GM13976 (cell line): Measurements from ENCODE around the gene MBTPS2.

Experiments used
- DNase-seq: peaks from one replicate; pipeline ENCODE4 v3.0.0; 2012; ENCODE audit warnings: low spot score
- in situ Hi-C: fragments of 300-500 bp; cut with MboI; formaldehyde crosslinking; loops from one replicate; pipeline ENCODE4 v1.12.0; 2022; ENCODE audit warnings: low sequenced_read_pairs, mixed read lengths, inconsistent platforms; ENCODE audit not compliant: unreplicated experiment
- TF ChIP-seq, protein P1 (sequence below): IDR thresholded peaks from 2 replicates; pipeline ENCODE4 v1.5.1; 2012; ENCODE audit warnings: borderline replicate concordance, mild to moderate bottlenecking; ENCODE audit not compliant: insufficient read depth; ENCODE audit errors: extremely low read depth, missing control alignments, control extremely low read depth

Gene MBTPS2

DNA sequence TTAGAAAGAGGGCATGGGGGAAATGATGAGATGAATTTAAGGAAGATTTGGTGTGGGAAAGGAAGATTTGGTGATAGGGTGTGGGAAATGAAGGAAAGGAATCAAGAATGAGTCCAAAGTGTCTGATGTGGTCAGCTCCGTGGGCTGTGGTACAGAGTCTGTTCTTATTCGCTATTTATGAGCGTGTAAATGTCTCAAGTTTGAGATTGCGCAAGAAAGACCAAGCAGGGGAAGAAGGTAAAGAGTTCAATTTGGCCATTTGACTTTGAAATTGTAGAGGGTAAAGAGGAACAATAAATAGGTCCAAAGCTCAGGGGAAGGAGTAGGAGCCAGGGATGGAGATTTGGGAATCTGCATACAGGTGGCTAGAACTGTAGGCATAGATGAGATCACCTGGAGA, 89.8 kb downstream of the MBTPS2 start:
- in situ Hi-C loops, result no loop called here
- no peak for DNase-seq
- TF ChIP-seq, protein P1, sequence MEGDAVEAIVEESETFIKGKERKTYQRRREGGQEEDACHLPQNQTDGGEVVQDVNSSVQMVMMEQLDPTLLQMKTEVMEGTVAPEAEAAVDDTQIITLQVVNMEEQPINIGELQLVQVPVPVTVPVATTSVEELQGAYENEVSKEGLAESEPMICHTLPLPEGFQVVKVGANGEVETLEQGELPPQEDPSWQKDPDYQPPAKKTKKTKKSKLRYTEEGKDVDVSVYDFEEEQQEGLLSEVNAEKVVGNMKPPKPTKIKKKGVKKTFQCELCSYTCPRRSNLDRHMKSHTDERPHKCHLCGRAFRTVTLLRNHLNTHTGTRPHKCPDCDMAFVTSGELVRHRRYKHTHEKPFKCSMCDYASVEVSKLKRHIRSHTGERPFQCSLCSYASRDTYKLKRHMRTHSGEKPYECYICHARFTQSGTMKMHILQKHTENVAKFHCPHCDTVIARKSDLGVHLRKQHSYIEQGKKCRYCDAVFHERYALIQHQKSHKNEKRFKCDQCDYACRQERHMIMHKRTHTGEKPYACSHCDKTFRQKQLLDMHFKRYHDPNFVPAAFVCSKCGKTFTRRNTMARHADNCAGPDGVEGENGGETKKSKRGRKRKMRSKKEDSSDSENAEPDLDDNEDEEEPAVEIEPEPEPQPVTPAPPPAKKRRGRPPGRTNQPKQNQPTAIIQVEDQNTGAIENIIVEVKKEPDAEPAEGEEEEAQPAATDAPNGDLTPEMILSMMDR, result no peak

DNA sequence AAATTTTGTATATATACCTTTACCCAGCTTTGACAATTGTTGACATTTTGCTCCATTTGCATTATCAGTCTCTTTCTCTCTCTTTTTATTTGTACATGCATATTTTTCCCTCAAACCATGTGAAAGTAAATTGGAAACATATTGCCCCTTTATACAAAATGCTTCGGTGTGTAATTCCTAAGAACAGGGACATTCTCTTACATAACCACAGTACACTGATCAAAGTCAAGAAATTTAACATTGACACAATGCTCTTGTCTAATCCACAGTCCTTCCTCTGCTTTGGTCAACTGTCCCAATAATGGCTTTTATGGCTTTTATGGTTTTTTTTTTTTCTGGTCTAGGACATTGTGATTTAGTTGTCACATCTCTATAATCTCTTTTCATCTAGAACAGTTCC, 91.6 kb downstream of the MBTPS2 start:
- no peak for DNase-seq
- in situ Hi-C loops, result no loop called here
- TF ChIP-seq, protein P1, result no peak

DNA sequence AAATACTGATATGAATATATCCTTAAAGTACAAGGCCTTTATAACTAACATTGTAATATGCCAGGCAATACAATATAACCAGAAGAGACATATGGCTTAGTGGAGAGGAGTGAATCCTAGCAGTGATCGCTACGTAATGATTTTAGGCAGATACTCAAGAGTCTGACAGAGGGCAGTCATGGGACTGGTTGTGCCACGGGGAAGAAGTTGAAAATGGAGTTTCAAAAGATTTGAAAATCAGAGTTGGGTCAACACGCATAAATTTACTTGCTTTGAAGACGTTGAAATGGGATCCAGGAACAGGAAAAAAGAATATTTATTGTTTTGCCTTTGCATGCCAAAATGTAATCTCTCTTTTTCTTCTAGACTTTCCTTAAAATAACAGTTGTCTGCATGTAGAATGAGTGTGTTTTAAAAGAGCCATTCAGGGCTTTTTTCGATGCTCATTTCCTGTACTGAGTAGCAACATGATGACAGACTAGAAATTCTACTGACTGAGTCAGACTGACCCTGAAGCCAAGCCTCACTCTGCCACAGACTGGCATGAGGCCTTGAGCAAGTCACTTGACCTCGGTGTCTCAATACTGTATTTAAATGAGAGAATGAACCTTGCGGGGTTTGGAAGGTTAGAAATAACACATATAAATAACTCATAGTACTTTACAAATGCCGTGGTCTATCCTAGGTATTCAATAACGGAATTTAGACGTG, 93.0 kb downstream of the MBTPS2 start:
- in situ Hi-C loops, result no loop called here
- DNase-seq, result no peak
- TF ChIP-seq, protein P1, result no peak

DNA sequence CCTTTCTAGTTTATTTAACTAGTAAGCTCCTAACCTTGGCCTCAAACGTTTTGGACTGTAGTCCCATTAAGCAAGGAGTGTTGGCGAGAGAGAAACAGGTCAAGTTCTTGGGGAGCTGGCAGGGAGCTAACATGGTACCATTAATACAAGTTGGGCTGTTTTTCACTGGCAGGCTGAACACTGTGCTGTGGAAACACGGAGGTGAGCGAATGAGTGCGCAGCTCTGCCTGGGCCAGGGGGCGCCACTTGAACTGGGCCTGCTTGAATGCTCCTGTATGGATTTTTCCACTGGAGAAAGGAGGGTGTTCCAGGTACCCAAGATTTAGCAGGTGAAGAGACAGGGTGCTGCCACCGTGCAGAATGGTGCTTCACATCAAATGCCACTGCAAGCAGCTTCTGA, 93.7 kb downstream of the MBTPS2 start:
- no peak for DNase-seq
- TF ChIP-seq, protein P1, result no peak
- in situ Hi-C loops, result no loop called here

DNA sequence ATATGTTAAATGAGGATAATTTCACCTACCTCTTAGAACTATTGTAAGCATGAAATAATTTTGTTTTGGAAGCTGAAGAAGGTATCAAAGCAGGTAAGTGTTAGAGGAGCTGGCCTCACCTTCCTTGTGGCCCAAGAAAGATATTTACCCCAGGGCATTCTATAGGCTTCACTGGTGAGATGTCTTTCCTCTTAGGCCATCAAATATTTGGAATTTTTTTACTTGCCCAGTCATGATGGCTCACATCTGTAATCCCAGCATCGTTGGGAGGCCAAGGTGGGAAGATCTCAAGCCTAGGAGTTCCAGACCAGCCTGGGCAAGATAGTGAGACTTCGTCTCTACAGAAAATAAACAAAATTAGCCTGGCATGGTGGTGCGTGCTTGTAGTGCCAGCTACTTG, 95.0 kb downstream of the MBTPS2 start:
- DNase-seq, result no peak
- TF ChIP-seq, protein P1, result no peak

More for the DNA sequence above, 95.0 kb downstream of the MBTPS2 start:
- in situ Hi-C loops, result no loop called here
